ENCODE data around the gene PILRB. TPM values are rescaled to one million over a fixed set of nuclear protein-coding genes. Genes with fewer than 3 reads are reported as not detected.
"Not testable (repeated sequence)": the region's sequence is repeated elsewhere in the genome, so short reads cannot be mapped to it uniquely, and the experiment has no call there.

PILRB gene
- total RNA-seq, 1 experiment from 2014 or later: 53.4 TPM

- intact Hi-C loops (cut with micrococcal nuclease; ENCODE audit: unreplicated experiment): no loop called here
- Histone ChIP-seq H3K9me3 (no peaks in the 10 kb centered on the region), H3K27me3 (replicated peaks; ENCODE audit: control insufficient read depth, insufficient read depth, low read length) (no peaks in the 10 kb centered on the region), H3K4me1 (no peaks in the 10 kb centered on the region), H3K36me3 (ENCODE audit: control insufficient read depth, insufficient read depth, low read length) (peaks cover 3% of the 10 kb centered on the region; the same call in 1 of the 2 replicates), H3K4me3 (ENCODE audit: low read depth, low read length) (no peak overlapping the region)
- no peak for DNase-seq
- no TSS peak for BruUV-seq (replicated peaks)
- H3K27ac Mint-ChIP-seq (ENCODE audit: unreplicated experiment): no peak overlapping the region
- peaks cover 87% of the 10 kb centered on the region for H3K36me3 Mint-ChIP-seq (ENCODE audit: insufficient read depth, unreplicated experiment)
- no peaks in the 10 kb centered on the region for H3K4me1 Mint-ChIP-seq (ENCODE audit: low read depth, unreplicated experiment)
- H3K9me3 Mint-ChIP-seq (ENCODE audit: unreplicated experiment): no peaks in the 10 kb centered on the region
- H3K27me3 Mint-ChIP-seq (ENCODE audit: insufficient read depth, unreplicated experiment): no peaks in the 10 kb centered on the region
- no peak overlapping the region for H3K4me3 Mint-ChIP-seq (ENCODE audit: unreplicated experiment)
- ChIA-PET CTCF (no interaction called here), POLR2A (no interaction called here)
- TF ChIP-seq CTCF (IDR thresholded peaks at IDR 0.05; ENCODE audit: insufficient read depth in 1 of 2, low read depth in 1 of 2, low read length in 1 of 2, severe bottlenecking in 1 of 2, unreplicated experiment in 1 of 2): no peak
These were observed 5.2 kb downstream of the PILRB start for GRCh38 chr7:100363098-100363497.

DNA sequence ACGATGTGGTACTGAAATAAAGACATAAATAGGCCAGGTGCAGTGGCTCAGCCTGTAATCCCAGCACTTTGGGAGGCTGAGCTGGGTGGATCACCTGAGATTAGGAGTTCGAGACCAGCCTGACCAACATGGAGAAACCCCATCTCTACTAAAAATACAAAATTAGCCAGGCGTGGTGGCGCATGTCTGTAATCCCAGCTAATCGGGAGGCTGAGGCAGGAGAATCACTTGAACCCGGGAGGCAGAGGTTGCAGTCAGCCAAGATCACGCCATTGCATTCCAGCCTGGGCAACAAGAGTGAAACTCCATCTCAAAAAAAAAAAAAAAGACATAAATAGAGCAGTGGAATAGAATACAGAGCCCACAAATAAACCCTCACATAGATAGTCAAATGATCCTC is 5.9 kb downstream of the PILRB start:
- H3K36me3 ChIP-seq (ENCODE audit: control insufficient read depth, insufficient read depth, low read length); H3K9me3 ChIP-seq; H3K4me3 Mint-ChIP-seq (ENCODE audit: unreplicated experiment); H3K27me3 ChIP-seq (replicated peaks; ENCODE audit: control insufficient read depth, insufficient read depth, low read length); CTCF ChIA-PET; H3K4me1 Mint-ChIP-seq (ENCODE audit: low read depth, unreplicated experiment); POLR2A ChIA-PET; H3K9me3 Mint-ChIP-seq (ENCODE audit: unreplicated experiment); intact Hi-C loops (cut with micrococcal nuclease; ENCODE audit: unreplicated experiment); H3K27ac Mint-ChIP-seq (ENCODE audit: unreplicated experiment); BruUV-seq (replicated peaks); H3K4me3 ChIP-seq (ENCODE audit: low read depth, low read length); H3K4me1 ChIP-seq; H3K27me3 Mint-ChIP-seq (ENCODE audit: insufficient read depth, unreplicated experiment): not testable (repeated sequence)
- peak in 1 of 2 experiments; percentile 1 for DNase-seq
- H3K36me3 Mint-ChIP-seq (ENCODE audit: insufficient read depth, unreplicated experiment): peaks cover 83% of the 10 kb centered on the region

DNA sequence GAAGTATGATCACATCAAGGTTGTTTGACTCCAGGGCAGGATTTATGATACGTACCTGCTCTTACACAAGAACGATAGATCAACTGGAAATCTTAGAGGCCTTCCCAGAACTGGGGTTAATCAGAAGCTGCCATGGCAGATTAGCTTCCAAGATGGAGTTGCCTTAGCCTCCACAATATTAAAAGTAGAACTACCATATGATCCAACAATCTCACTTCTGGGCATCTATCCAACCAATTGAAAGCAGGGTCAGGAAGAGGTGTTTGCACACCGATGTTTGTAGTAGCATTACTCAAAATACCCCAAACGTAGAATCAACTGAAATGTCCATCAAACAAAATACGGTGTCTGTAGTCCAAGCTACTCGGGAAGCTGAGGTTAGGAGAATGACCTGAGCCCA is 6.6 kb downstream of the PILRB start:
- no peaks in the 10 kb centered on the region for H3K27me3 ChIP-seq (replicated peaks; ENCODE audit: control insufficient read depth, insufficient read depth, low read length)
- no peaks in the 10 kb centered on the region for H3K4me1 Mint-ChIP-seq (ENCODE audit: low read depth, unreplicated experiment)
- peaks cover 3% of the 10 kb centered on the region; the same call in 1 of the 2 replicates for H3K36me3 ChIP-seq (ENCODE audit: control insufficient read depth, insufficient read depth, low read length)
- POLR2A ChIA-PET: no interaction called here
- H3K4me1 ChIP-seq: no peaks in the 10 kb centered on the region
- H3K9me3 ChIP-seq: no peaks in the 10 kb centered on the region
- no TSS peak for BruUV-seq (replicated peaks)
- H3K4me3 Mint-ChIP-seq (ENCODE audit: unreplicated experiment): no peak overlapping the region
- no peak overlapping the region for H3K4me3 ChIP-seq (ENCODE audit: low read depth, low read length)
- CTCF ChIA-PET: no interaction called here
- no peak overlapping the region for H3K27ac Mint-ChIP-seq (ENCODE audit: unreplicated experiment)
- no peaks in the 10 kb centered on the region for H3K9me3 Mint-ChIP-seq (ENCODE audit: unreplicated experiment)
- no peak for TF ChIP-seq CTCF (IDR thresholded peaks at IDR 0.05; ENCODE audit: insufficient read depth in 1 of 2, low read depth in 1 of 2, low read length in 1 of 2, severe bottlenecking in 1 of 2, unreplicated experiment in 1 of 2)
- H3K36me3 Mint-ChIP-seq (ENCODE audit: insufficient read depth, unreplicated experiment): peaks cover 83% of the 10 kb centered on the region
- DNase-seq: peak in 1 of 2 experiments; percentile 5
- H3K27me3 Mint-ChIP-seq (ENCODE audit: insufficient read depth, unreplicated experiment): no peaks in the 10 kb centered on the region
- intact Hi-C loops (cut with micrococcal nuclease; ENCODE audit: unreplicated experiment): no loop called here

DNA sequence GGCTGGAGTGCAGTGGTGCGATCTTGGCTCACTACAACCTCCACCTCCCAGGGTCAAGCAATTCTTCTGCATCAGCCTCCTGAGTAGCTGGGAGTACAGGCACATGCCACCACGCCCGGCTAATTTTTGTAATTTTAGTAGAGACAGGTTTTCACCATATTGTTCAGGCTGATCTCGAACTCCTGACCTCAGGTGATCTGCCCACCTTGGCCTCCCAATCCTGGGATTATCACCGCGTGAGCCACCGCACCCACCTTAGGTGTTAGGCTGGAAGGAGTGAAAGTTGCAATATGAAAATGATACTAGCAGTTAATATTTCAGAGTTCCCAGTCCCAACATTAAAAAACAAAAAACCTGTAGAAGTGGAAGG is 8.1 kb downstream of the PILRB start:
- Mint-ChIP-seq H3K27ac (ENCODE audit: unreplicated experiment) (peak overlapping the region; percentile 82), H3K4me3 (ENCODE audit: unreplicated experiment) (peak overlapping the region; percentile 44), H3K36me3 (ENCODE audit: insufficient read depth, unreplicated experiment) (peaks cover 78% of the 10 kb centered on the region)
- H3K9me3 ChIP-seq; DNase-seq; H3K4me1 Mint-ChIP-seq (ENCODE audit: low read depth, unreplicated experiment); BruUV-seq (replicated peaks); H3K9me3 Mint-ChIP-seq (ENCODE audit: unreplicated experiment); H3K27me3 Mint-ChIP-seq (ENCODE audit: insufficient read depth, unreplicated experiment); H3K27me3 ChIP-seq (replicated peaks; ENCODE audit: control insufficient read depth, insufficient read depth, low read length); H3K36me3 ChIP-seq (ENCODE audit: control insufficient read depth, insufficient read depth, low read length); CTCF ChIA-PET; H3K4me1 ChIP-seq; intact Hi-C loops (cut with micrococcal nuclease; ENCODE audit: unreplicated experiment); H3K4me3 ChIP-seq (ENCODE audit: low read depth, low read length): not testable (repeated sequence)
- POLR2A ChIA-PET: interaction anchor here (0.6 kb wide), 1 partner anchor 37 kb away, joined by 3 read pairs; no protein-coding TSS in a partner anchor
